ENCODE data around the gene TSC22D2.

The TSC22D2 gene

DNA sequence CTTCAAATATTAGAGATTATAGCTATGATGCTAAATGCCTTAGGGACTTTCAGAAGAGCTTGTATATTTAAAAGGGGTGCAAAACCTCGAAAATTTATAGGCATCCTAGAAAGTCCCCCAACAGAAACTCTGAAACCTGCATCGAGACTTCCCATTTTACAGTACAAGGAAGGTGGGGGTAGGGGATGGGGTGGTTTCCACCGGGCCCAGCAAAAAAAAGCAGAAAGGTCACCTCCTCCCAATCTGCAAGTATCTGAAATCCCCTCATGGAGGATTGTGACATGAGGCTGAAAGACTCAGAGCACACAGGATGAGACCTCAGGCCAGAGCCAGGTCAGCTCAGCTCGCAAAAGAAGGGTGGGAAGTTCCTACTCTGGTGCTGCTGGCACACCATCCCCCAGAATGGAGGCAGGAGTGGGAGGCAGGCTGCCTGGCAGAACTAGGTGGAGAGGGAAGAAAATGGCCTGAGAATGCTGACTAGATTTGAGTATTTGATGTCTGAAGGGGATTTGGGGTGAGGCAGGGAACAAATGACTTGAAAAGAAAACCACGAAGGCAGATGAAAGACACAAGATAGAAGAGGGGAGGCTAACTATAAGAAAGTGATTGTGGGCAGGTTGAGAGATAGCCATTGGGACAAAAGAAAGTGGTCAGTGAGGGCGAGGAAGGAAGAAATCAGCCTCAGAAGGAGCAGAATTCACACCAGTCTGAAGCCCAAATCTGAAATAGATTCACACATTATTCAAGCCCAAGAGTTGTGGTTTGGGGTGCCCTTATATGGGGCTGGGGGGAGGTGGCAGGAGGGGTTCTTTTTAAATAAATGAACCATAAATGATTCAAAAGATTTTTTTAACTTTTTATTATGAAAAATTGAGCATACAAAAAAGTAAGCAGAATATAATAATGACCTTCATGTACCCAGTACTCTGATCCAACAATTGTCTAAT, 22.5 kb upstream of the TSC22D2 start:
- Histone ChIP-seq H3K9ac (ENCODE audit: low read length) (peak overlapping the region; percentile 93), H3K4me2 (ENCODE audit: low read length) (peak overlapping the region; percentile 96)

DNA sequence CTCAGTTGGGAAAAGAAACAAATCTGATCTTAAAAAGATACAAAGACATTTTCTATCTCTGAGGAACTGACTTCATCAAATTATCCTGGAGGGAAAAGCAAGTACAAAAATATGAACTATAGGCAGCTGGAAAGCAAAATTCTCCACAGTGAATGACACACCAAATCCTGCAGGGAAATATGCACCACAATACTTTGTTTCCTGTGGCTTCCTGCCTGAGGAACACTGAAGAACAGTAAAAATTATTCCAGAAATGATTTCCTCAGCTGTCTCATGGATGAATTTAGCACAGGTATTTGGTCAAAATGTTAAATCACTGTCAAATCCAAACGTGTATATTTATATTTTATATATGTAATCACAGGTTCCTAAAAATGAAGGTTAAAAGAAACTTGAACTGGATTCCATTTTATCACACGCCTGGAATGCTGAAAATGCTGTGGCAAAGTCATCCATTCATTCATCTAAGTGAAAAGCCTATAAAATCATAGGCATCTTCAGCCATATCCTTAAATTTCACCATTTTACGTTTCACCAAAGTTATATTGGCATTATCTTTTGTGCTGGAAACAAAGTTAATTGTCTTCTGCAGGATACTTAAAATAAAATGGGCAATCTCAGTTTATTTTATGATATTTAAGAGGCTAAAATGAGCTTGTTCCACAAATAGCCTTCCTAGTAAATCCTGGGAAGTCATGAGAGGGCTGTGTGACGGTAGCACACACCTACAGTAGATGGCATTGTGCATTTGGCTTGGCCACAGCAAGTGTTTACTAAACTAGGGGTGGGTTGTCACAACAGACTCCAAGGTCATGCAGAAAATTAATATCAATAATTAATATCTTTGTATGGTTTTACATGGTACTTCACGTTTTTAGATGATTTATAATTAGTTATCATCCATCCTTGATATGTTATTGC, 19.3 kb upstream of the TSC22D2 start:
- H3K79me2 ChIP-seq (ENCODE audit: low read length) = no peaks in the 10 kb centered on the region
- no peak overlapping the region for H3K27ac ChIP-seq (ENCODE audit: low read length)
- H3K4me2 ChIP-seq (ENCODE audit: low read length) = no peak overlapping the region
- peaks cover 56% of the 10 kb centered on the region for H3K4me1 ChIP-seq (ENCODE audit: low read length)
- no peaks in the 10 kb centered on the region for H3K9me3 ChIP-seq (ENCODE audit: insufficient read depth, low read length)
- H3K27me3 ChIP-seq (ENCODE audit: low read depth, low read length) = no peaks in the 10 kb centered on the region
- H3K36me3 ChIP-seq (replicated peaks; ENCODE audit: low read depth, low read length) = no peaks in the 10 kb centered on the region
- no peak overlapping the region for H2AFZ ChIP-seq (ENCODE audit: low read depth, low read length)
- H3K9ac ChIP-seq (ENCODE audit: low read length) = no peak overlapping the region
- TF ChIP-seq, protein P1, sequence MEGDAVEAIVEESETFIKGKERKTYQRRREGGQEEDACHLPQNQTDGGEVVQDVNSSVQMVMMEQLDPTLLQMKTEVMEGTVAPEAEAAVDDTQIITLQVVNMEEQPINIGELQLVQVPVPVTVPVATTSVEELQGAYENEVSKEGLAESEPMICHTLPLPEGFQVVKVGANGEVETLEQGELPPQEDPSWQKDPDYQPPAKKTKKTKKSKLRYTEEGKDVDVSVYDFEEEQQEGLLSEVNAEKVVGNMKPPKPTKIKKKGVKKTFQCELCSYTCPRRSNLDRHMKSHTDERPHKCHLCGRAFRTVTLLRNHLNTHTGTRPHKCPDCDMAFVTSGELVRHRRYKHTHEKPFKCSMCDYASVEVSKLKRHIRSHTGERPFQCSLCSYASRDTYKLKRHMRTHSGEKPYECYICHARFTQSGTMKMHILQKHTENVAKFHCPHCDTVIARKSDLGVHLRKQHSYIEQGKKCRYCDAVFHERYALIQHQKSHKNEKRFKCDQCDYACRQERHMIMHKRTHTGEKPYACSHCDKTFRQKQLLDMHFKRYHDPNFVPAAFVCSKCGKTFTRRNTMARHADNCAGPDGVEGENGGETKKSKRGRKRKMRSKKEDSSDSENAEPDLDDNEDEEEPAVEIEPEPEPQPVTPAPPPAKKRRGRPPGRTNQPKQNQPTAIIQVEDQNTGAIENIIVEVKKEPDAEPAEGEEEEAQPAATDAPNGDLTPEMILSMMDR (IDR thresholded peaks at IDR 0.05; ENCODE audit: low read depth, low read length) = no peak
- no peak for TF ChIP-seq EZH2phosphoT487 (IDR thresholded peaks at IDR 0.05; ENCODE audit: low read depth)
- no peaks in the 10 kb centered on the region for H4K20me1 ChIP-seq (ENCODE audit: insufficient read depth, low read length)
- no peak overlapping the region for H3K4me3 ChIP-seq (ENCODE audit: low read length)

More for the DNA sequence above, 22.5 kb upstream of the TSC22D2 start:
- peaks cover 55% of the 10 kb centered on the region for H3K4me1 ChIP-seq (ENCODE audit: low read length)
- H3K27ac ChIP-seq (ENCODE audit: low read length) = peak overlapping the region; percentile 99
- TF ChIP-seq EZH2phosphoT487 (IDR thresholded peaks at IDR 0.05; ENCODE audit: low read depth) = no peak
- TF ChIP-seq, protein P1 (IDR thresholded peaks at IDR 0.05; ENCODE audit: low read depth, low read length) = no peak
- no peaks in the 10 kb centered on the region for H3K9me3 ChIP-seq (ENCODE audit: insufficient read depth, low read length)
- no peaks in the 10 kb centered on the region for H3K79me2 ChIP-seq (ENCODE audit: low read length)
- no peaks in the 10 kb centered on the region for H3K36me3 ChIP-seq (replicated peaks; ENCODE audit: low read depth, low read length)
- H3K27me3 ChIP-seq (ENCODE audit: low read depth, low read length) = no peaks in the 10 kb centered on the region
- H4K20me1 ChIP-seq (ENCODE audit: insufficient read depth, low read length) = no peaks in the 10 kb centered on the region
- peak overlapping the region; percentile 39 for H2AFZ ChIP-seq (ENCODE audit: low read depth, low read length)
- peak overlapping the region; percentile 78 for H3K4me3 ChIP-seq (ENCODE audit: low read length)

DNA sequence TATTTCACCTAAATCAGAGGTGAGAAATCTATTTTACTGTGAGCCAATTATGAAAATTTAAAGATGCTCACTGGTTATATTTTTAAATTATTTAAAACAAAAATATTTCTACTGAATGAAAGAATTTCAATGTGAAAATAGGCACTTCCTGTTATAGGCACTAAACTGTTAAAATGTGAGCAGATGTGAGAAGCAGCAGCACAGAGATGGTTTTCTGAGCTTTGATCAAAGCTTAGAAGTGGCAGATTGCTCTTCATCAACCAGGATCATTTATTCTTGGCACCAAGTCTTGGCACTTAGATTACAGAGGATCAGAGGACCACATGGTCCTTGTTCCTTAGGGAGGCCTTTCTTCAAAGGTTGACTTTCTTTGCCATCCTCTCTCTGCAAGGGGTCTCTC, 18.0 kb upstream of the TSC22D2 start:
- H3K4me3 ChIP-seq (ENCODE audit: low read length) = no peak overlapping the region
- H3K27me3 ChIP-seq (ENCODE audit: low read depth, low read length) = no peaks in the 10 kb centered on the region
- peak overlapping the region; percentile 18; the same call in 1 of the 2 replicates for H3K4me2 ChIP-seq (ENCODE audit: low read length)
- H2AFZ ChIP-seq (ENCODE audit: low read depth, low read length) = peak overlapping the region; percentile 79
- TF ChIP-seq, protein P1 (IDR thresholded peaks at IDR 0.05; ENCODE audit: low read depth, low read length) = no peak
- TF ChIP-seq EZH2phosphoT487 (IDR thresholded peaks at IDR 0.05; ENCODE audit: low read depth) = no peak
- H3K9me3 ChIP-seq (ENCODE audit: insufficient read depth, low read length) = no peaks in the 10 kb centered on the region
- peaks cover 46% of the 10 kb centered on the region for H3K4me1 ChIP-seq (ENCODE audit: low read length)
- H3K36me3 ChIP-seq (replicated peaks; ENCODE audit: low read depth, low read length) = no peaks in the 10 kb centered on the region
- H4K20me1 ChIP-seq (ENCODE audit: insufficient read depth, low read length) = no peaks in the 10 kb centered on the region
- no peak overlapping the region for H3K27ac ChIP-seq (ENCODE audit: low read length)
- 0 out of 2 replicates have a peak overlapping the region, but pooled peaks have one; percentile 21 for H3K9ac ChIP-seq (ENCODE audit: low read length)
- H3K79me2 ChIP-seq (ENCODE audit: low read length) = no peaks in the 10 kb centered on the region

Measured in OCI-LY3 (cell line).